Sigmoid colon (tissue), 7 donors: ENCODE results near the gene FRYL. TPM values are rescaled to one million over a fixed set of nuclear protein-coding genes. Genes with fewer than 3 reads are reported as not detected.

Experiments
- DNase-seq: peaks from one replicate; pipeline ENCODE4 v3.0.0-alpha.2; 2019
- H3K27ac ChIP-seq, 4 donors: fragments of 200-600 bp; sonication (generic); one replicate each; pipeline ENCODE4 v1.5.1; 2016 to 2019; ENCODE audit warnings: mild to moderate bottlenecking in 1 of 4
- H3K27me3 ChIP-seq, 3 donors: fragments of 200-600 bp; sonication (generic); one replicate each; pipeline ENCODE4 v1.5.1; 2019; ENCODE audit warnings: mild to moderate bottlenecking in 1 of 3
- H3K36me3 ChIP-seq, 4 donors: fragments of 200-600 bp; sonication (generic); one replicate each; pipeline ENCODE4 v1.5.1; 2016 to 2019
- H3K4me1 ChIP-seq, 4 donors: fragments of 200-600 bp; sonication (generic); one replicate each; pipeline ENCODE4 v1.5.1; 2017 to 2019
- H3K4me3 ChIP-seq, 4 donors: fragments of 200-600 bp; sonication (generic); one replicate each; pipeline ENCODE4 v1.5.1; 2017 to 2019; ENCODE audit warnings: mild to moderate bottlenecking in 2 of 4, moderate library complexity in 1 of 4
- H3K9me3 ChIP-seq, 4 donors: fragments of 200-600 bp in 3 of 4; sonication (generic) in 3 of 4; one replicate each; pipeline versions ENCODE4 v1.5.1 to v1.6.1; 2013 to 2019
- EP300 ChIP-seq, 4 donors: sonication (generic); formaldehyde crosslinking; IDR thresholded peaks; one replicate each; pipeline ENCODE4 v1.6.1; 2017; ENCODE audit warnings: antibody characterized with exemption in 4 of 4
- POLR2A ChIP-seq, 2 donors: fragments of 450-650 bp; IDR thresholded peaks; one replicate each; pipeline ENCODE4 v1.6.1; 2016; ENCODE audit warnings: antibody characterized with exemption in 2 of 2, mild to moderate bottlenecking in 2 of 2, moderate library complexity in 2 of 2
- POLR2AphosphoS5 ChIP-seq, 4 donors: sonication (generic); formaldehyde crosslinking; IDR thresholded peaks; one replicate each; pipeline ENCODE4 v1.6.1; 2017; ENCODE audit warnings: antibody characterized with exemption in 4 of 4
- WGBS, 2 donors: extraction: QIAGEN DNeasy Blood & Tissue Kit; methylation state at CpG; one replicate each; pipeline ENCODE4 v1.1.7; 2013; 5-methylcytosine and 5-hydroxymethylcytosine counted together
- intact Hi-C: fragments of 100-400 bp; cut with DNase I; formaldehyde crosslinking; loops from one replicate; pipeline ENCODE4 v1.15.1; 2023
- polyA plus RNA-seq, 3 donors: library from polyadenylated mRNA; stranded (reverse); fragments of 200-250 nt; gene quantifications; one replicate each; pipeline ENCODE4 v1.2.3, GENCODE V29; 2013
- total RNA-seq, 4 donors: library from RNA; depleted of rRNA; stranded (reverse); fragments of >200 nt; gene quantifications; one replicate each; pipeline ENCODE4 v1.1.0, GENCODE V29; 2016
- TF ChIP-seq, protein P1 (sequence below), 4 experiments: fragments of 450-650 bp in 3 of 4; fragments of 200-600 bp in 1 of 4; IDR thresholded peaks; one replicate each; pipeline ENCODE4 v1.5.1; 2016 to 2019; ENCODE audit warnings: antibody characterized with exemption in 4 of 4, mild to moderate bottlenecking in 3 of 4, moderate library complexity in 2 of 4
- donor health status: healthy with polysubstance abuse.
- donor health status: Bipolar disorder and iron deficiency.
- donor health status: healthy.

The FRYL gene
- total and polyA plus RNA-seq, 7 donors = 41.4 to 72.4 (median 55.0) TPM

DNA sequence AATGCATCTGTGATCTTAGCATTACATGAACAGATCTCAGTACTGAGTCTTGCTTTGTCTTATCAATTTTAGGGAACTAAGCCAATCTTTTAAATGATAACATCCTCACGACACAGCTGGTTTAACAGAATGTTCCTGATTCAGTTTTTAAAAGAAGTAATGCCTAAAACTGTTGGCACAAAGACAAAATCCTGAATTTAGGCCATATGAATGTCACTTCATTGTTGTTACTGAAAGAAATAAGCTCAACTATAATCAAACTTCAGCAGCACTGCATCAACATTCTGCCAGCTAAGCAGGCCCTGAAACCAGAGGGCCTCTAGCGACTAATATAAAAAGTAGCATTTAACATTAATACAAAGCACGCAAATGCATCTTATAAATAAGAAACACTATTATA is 130.6 kb downstream of the FRYL start:
- Histone ChIP-seq H3K4me1 (peaks cover 0 to 39% (median 31%) of the 10 kb centered on the region in 4 donors), H3K27ac (no peak overlapping the region), H3K9me3 (no peaks in the 10 kb centered on the region), H3K36me3 (no peaks in the 10 kb centered on the region), H3K4me3 (no peak overlapping the region), H3K27me3 (no peaks in the 10 kb centered on the region)
- TF ChIP-seq, protein P1, sequence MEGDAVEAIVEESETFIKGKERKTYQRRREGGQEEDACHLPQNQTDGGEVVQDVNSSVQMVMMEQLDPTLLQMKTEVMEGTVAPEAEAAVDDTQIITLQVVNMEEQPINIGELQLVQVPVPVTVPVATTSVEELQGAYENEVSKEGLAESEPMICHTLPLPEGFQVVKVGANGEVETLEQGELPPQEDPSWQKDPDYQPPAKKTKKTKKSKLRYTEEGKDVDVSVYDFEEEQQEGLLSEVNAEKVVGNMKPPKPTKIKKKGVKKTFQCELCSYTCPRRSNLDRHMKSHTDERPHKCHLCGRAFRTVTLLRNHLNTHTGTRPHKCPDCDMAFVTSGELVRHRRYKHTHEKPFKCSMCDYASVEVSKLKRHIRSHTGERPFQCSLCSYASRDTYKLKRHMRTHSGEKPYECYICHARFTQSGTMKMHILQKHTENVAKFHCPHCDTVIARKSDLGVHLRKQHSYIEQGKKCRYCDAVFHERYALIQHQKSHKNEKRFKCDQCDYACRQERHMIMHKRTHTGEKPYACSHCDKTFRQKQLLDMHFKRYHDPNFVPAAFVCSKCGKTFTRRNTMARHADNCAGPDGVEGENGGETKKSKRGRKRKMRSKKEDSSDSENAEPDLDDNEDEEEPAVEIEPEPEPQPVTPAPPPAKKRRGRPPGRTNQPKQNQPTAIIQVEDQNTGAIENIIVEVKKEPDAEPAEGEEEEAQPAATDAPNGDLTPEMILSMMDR (IDR thresholded peaks at IDR 0.05) = no peak
- TF ChIP-seq POLR2AphosphoS5 (IDR thresholded peaks at IDR 0.05) = no peak
- no peak for TF ChIP-seq POLR2A (IDR thresholded peaks at IDR 0.05)
- no peak for TF ChIP-seq EP300 (IDR thresholded peaks at IDR 0.05)
- 69 to 85% methylated on average over 3 of the region's 3 CpGs for WGBS, 2 donors
- DNase-seq = no peak
- intact Hi-C loops = no loop called here

DNA sequence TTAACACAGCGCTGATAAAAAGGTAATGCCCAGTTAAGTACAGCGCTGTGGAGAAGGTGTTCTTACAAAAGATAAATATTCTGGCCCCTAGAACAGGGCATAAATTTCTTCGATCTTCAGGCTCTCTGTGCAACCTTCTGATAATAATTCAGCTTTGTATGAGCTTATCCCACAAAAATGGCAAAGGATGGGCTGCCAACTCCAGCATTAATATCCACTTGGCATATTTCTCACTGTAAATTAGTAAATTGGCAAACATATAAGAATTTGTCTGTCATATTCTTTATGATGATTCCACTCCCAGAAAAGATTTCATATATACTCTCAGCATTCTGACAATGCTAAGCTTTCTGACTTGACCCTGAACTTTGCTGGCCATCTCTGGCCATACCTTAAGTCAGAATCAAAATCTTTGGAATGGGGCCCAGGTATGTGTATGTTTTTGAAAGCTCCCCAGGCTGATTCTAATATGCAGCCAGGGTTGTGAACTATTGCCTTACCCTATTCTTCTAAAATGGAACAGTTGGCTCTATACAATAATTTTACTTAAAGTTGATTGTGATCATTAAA is 134.8 kb downstream of the FRYL start:
- no peaks in the 10 kb centered on the region for H3K27me3 ChIP-seq
- H3K4me3 ChIP-seq = no peak overlapping the region
- TF ChIP-seq EP300 (IDR thresholded peaks at IDR 0.05) (no peak), POLR2AphosphoS5 (IDR thresholded peaks at IDR 0.05) (no peak), POLR2A (IDR thresholded peaks at IDR 0.05) (no peak)
- TF ChIP-seq, protein P1 (IDR thresholded peaks at IDR 0.05) = no peak
- intact Hi-C loops = no loop called here
- H3K36me3 ChIP-seq = no peaks in the 10 kb centered on the region
- H3K9me3 ChIP-seq = no peaks in the 10 kb centered on the region
- no peak for DNase-seq
- peaks cover 0 to 29% (median 24%) of the 10 kb centered on the region in 4 donors for H3K4me1 ChIP-seq
- H3K27ac ChIP-seq = no peak overlapping the region
- WGBS, 2 donors = 80 to 86% methylated on average over 3 of the region's 3 CpGs

DNA sequence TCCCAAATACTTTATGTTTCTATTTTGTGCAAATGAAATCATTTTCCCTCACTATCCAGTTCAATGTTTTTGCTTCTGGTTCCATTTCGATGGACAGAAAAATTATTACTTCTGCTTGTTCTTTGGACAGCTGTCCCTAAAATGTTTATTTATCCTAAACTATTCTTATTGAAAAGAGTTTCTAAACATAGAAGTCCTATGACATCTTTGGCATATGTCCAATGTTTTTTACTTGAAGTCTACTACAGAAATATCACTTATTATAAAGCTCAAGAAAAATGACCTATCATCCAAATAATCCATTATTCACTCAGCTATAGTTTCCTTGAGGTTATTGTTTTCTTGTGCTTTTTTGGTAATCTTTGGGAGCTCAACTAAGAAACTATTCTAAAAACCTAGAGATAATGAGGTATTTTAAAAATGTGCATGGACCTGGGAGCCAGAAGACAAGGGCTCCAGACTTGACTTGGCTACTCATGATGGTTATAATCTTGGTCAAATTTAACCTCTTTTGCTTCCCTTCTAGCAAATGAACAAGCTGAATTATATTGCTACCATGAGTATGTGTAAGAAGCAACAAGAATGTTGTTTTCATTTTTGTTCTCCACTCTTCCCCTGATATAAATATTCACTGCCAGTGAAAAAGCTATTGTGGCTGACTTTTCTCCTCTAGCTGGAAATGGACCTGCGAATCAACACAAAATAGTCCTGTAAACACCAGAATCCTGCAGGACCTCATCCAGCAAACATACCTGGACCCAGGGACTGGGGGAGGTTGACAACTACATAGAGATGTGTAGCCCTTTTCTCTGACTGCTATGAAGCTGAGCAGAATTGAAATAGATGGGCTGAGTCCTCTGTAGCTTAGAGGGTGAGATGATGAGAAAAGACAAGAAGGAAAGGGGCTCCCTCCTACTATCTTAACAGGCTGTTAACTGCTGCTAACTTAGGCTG is 137.4 kb downstream of the FRYL start:
- TF ChIP-seq, protein P1 (IDR thresholded peaks at IDR 0.05) = no peak
- TF ChIP-seq EP300 (IDR thresholded peaks at IDR 0.05) (no peak), POLR2AphosphoS5 (IDR thresholded peaks at IDR 0.05) (no peak), POLR2A (IDR thresholded peaks at IDR 0.05) (no peak)
- no peaks in the 10 kb centered on the region for H3K27me3 ChIP-seq
- no peaks in the 10 kb centered on the region for H3K36me3 ChIP-seq
- peaks cover 0 to 29% (median 24%) of the 10 kb centered on the region in 4 donors for H3K4me1 ChIP-seq
- WGBS, 2 donors = 49 to 67% methylated on average over 2 of the region's 2 CpGs
- intact Hi-C loops = no loop called here
- H3K9me3 ChIP-seq = no peaks in the 10 kb centered on the region
- DNase-seq = no peak
- H3K27ac ChIP-seq = no peak overlapping the region
- H3K4me3 ChIP-seq = no peak overlapping the region

DNA sequence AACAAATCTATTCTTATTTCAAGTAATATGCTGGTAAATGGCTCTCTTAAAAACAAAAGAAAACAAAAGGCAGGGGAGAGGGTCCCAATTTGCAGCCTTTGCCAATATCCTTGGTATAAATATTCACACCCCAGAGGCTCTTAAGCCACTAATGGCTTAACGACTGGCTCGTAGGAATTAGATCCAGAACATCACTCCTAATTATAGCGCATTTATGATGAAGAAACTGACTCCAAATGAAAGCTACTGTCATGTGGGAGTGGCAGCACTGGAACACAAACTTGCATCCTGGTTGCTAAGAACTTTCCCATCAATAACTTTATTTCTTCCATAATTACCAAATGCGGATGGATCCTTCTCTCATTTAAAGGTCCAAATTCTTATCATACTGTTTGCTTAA is 138.7 kb downstream of the FRYL start:
- WGBS, 2 donors = 61 to 75% methylated on average over 4 of the region's 4 CpGs
- intact Hi-C loops = no loop called here
- H3K36me3 ChIP-seq = no peaks in the 10 kb centered on the region
- DNase-seq = no peak
- H3K4me1 ChIP-seq = peaks cover 0 to 29% (median 25%) of the 10 kb centered on the region in 4 donors
- H3K9me3 ChIP-seq = no peaks in the 10 kb centered on the region
- H3K27me3 ChIP-seq = no peaks in the 10 kb centered on the region
- TF ChIP-seq EP300 (IDR thresholded peaks at IDR 0.05) = no peak
- no peak for TF ChIP-seq POLR2A (IDR thresholded peaks at IDR 0.05)
- TF ChIP-seq POLR2AphosphoS5 (IDR thresholded peaks at IDR 0.05) = no peak
- TF ChIP-seq, protein P1 (IDR thresholded peaks at IDR 0.05) = no peak
- H3K27ac ChIP-seq = no peak overlapping the region
- no peak overlapping the region for H3K4me3 ChIP-seq
